HUES64 (cell line): ENCODE measurements around the gene CARD8.

Source experiments
- H3K27ac ChIP-seq: 2 replicates; pipeline ENCODE4 v1.7.0; 2013; ENCODE audit warnings: low read depth, low read length, inconsistent platforms
- H3K27me3 ChIP-seq: 2 replicates; pipeline ENCODE4 v1.6.1; 2013; ENCODE audit warnings: mild to moderate bottlenecking, low read length; ENCODE audit not compliant: insufficient read depth
- H3K36me3 ChIP-seq: 2 replicates; pipeline ENCODE4 v1.6.1; 2013; ENCODE audit warnings: mild to moderate bottlenecking, low read length; ENCODE audit not compliant: insufficient read depth
- H3K4me1 ChIP-seq: 2 replicates; pipeline ENCODE4 v1.6.1; 2013; ENCODE audit warnings: mild to moderate bottlenecking, low read length, moderate library complexity; ENCODE audit not compliant: insufficient read depth
- H3K4me3 ChIP-seq: 2 replicates; pipeline ENCODE4 v1.5.1; 2013; ENCODE audit warnings: mild to moderate bottlenecking, low read length, moderate library complexity
- H3K9ac ChIP-seq: 2 replicates; pipeline ENCODE4 v1.6.1; 2013; ENCODE audit warnings: mild to moderate bottlenecking, low read depth, low read length
- H3K9me3 ChIP-seq: 2 replicates; pipeline ENCODE4 v1.6.1; 2013; ENCODE audit warnings: low read depth, low read length; ENCODE audit not compliant: insufficient read depth
- WGBS: fragments of 150-250, 120-280 bp; methylation state at CpG from one replicate; pipeline ENCODE4 v1.1.7; 2013; ENCODE audit warnings: missing lambda C conversion rate; 5-methylcytosine and 5-hydroxymethylcytosine counted together

The CARD8 gene

GRCh38 chr19:48206397-48207093 lies 49.2 kb downstream of the CARD8 start:
- H3K27me3 ChIP-seq = no peaks in the 10 kb centered on the region
- no peaks in the 10 kb centered on the region for H3K36me3 ChIP-seq
- H3K9me3 ChIP-seq = no peaks in the 10 kb centered on the region
- peaks cover 6% of the 10 kb centered on the region; the same call in 1 of the 2 replicates for H3K4me1 ChIP-seq
- H3K9ac ChIP-seq = no peak overlapping the region
- no peak overlapping the region for H3K27ac ChIP-seq
- 92% methylated on average over 9 of the region's 9 CpGs for WGBS
- H3K4me3 ChIP-seq = no peak overlapping the region

- no peaks in the 10 kb centered on the region for H3K9me3 ChIP-seq
- no peaks in the 10 kb centered on the region for H3K36me3 ChIP-seq
- peak overlapping the region; percentile 70 for H3K4me3 ChIP-seq
- H3K9ac ChIP-seq = peak overlapping the region; percentile 67
- no peaks in the 10 kb centered on the region for H3K27me3 ChIP-seq
- peak overlapping the region; percentile 12; the same call in 1 of the 2 replicates for H3K27ac ChIP-seq
- peaks cover 6% of the 10 kb centered on the region; the same call in 1 of the 2 replicates for H3K4me1 ChIP-seq
- WGBS = 1% methylated on average over 34 of the region's 34 CpGs
Observed at GRCh38 chr19:48203794-48204628, 51.7 kb downstream of the CARD8 start.

GRCh38 chr19:48203222-48203793 lies 52.4 kb downstream of the CARD8 start:
- peak overlapping the region; percentile 58 for H3K9ac ChIP-seq
- no peaks in the 10 kb centered on the region for H3K9me3 ChIP-seq
- no peaks in the 10 kb centered on the region for H3K36me3 ChIP-seq
- H3K4me1 ChIP-seq = peaks cover 6% of the 10 kb centered on the region; the same call in 1 of the 2 replicates
- H3K27ac ChIP-seq = peak overlapping the region; percentile 12; the same call in 1 of the 2 replicates
- WGBS = 25% methylated on average over 5 of the region's 5 CpGs
- no peaks in the 10 kb centered on the region for H3K27me3 ChIP-seq
- H3K4me3 ChIP-seq = peak overlapping the region; percentile 70

GRCh38 chr19:48196933-48197665 lies 58.6 kb downstream of the CARD8 start:
- Histone ChIP-seq H3K36me3 (no peaks in the 10 kb centered on the region), H3K27me3 (no peaks in the 10 kb centered on the region), H3K4me3 (no peak overlapping the region), H3K27ac (no peak overlapping the region), H3K4me1 (no peaks in the 10 kb centered on the region), H3K9me3 (no peaks in the 10 kb centered on the region), H3K9ac (no peak overlapping the region)
- 84% methylated on average over 13 of the region's 13 CpGs for WGBS

GRCh38 chr19:48196321-48196763 lies 59.4 kb downstream of the CARD8 start:
- Histone ChIP-seq H3K9ac (no peak overlapping the region), H3K9me3 (no peaks in the 10 kb centered on the region), H3K27me3 (no peaks in the 10 kb centered on the region), H3K4me3 (no peak overlapping the region), H3K4me1 (no peaks in the 10 kb centered on the region), H3K36me3 (no peaks in the 10 kb centered on the region), H3K27ac (no peak overlapping the region)
- WGBS = 92% methylated on average over 23 of the region's 23 CpGs

- Histone ChIP-seq H3K4me3 (no peak overlapping the region), H3K9ac (no peak overlapping the region), H3K27me3 (no peaks in the 10 kb centered on the region), H3K27ac (no peak overlapping the region), H3K4me1 (no peaks in the 10 kb centered on the region), H3K36me3 (no peaks in the 10 kb centered on the region), H3K9me3 (0 out of 2 replicates have a peak, but pooled peaks cover 2% of the 10 kb centered on the region)
- WGBS = 95% methylated on average over 95 of the region's 95 CpGs
Observed at GRCh38 chr19:48194844-48195830, 60.6 kb downstream of the CARD8 start.

GRCh38 chr19:48194041-48194843 lies 61.5 kb downstream of the CARD8 start:
- peaks cover under 1% of the 10 kb centered on the region; the same call in 1 of the 2 replicates for H3K36me3 ChIP-seq
- no peaks in the 10 kb centered on the region for H3K4me1 ChIP-seq
- no peak overlapping the region for H3K4me3 ChIP-seq
- WGBS = 86% methylated on average over 36 of the region's 36 CpGs
- no peaks in the 10 kb centered on the region for H3K27me3 ChIP-seq
- no peak overlapping the region for H3K9ac ChIP-seq
- no peak overlapping the region for H3K27ac ChIP-seq
- peaks cover 3% of the 10 kb centered on the region for H3K9me3 ChIP-seq

- peaks cover 8% of the 10 kb centered on the region for H3K9me3 ChIP-seq
- WGBS = 93% methylated on average over 7 of the region's 7 CpGs
- no peaks in the 10 kb centered on the region for H3K27me3 ChIP-seq
- no peak overlapping the region for H3K27ac ChIP-seq
- H3K4me3 ChIP-seq = no peak overlapping the region
- no peaks in the 10 kb centered on the region for H3K4me1 ChIP-seq
- H3K36me3 ChIP-seq = peaks cover 5% of the 10 kb centered on the region
- H3K9ac ChIP-seq = no peak overlapping the region
Observed at GRCh38 chr19:48192750-48193149, 63.0 kb downstream of the CARD8 start.

- H3K4me3 ChIP-seq = no peak overlapping the region; the same call in 1 of the 2 replicates
- peak overlapping the region; percentile 17; the same call in 1 of the 2 replicates for H3K27ac ChIP-seq
- H3K9ac ChIP-seq = no peak overlapping the region
- 85% methylated on average over 3 of the region's 3 CpGs for WGBS
- H3K4me1 ChIP-seq = no peaks in the 10 kb centered on the region
- peaks cover 8% of the 10 kb centered on the region for H3K9me3 ChIP-seq
- no peaks in the 10 kb centered on the region for H3K27me3 ChIP-seq
- H3K36me3 ChIP-seq = peaks cover 5% of the 10 kb centered on the region
Observed at GRCh38 chr19:48190885-48191284, 64.8 kb downstream of the CARD8 start.
